GM12864 (cell line): ENCODE results near the gene GAS2.

Experiments
- DNase-seq: peaks from one replicate; pipeline ENCODE4 v3.0.0-alpha.2; 2011; ENCODE audit warnings: low read depth
- H3K4me3 ChIP-seq: 2 replicates; pipeline ENCODE4 v1.5.1; 2011; ENCODE audit warnings: mild to moderate bottlenecking, low read depth, low read length, control low read depth
- TF ChIP-seq, protein P1 (sequence below): IDR thresholded peaks from 2 replicates; pipeline ENCODE4 v1.5.1; 2011; ENCODE audit warnings: low read depth, mild to moderate bottlenecking, moderate library complexity, low read length, control low read depth, inconsistent platforms; ENCODE audit errors: missing control alignments

The GAS2 gene

DNA sequence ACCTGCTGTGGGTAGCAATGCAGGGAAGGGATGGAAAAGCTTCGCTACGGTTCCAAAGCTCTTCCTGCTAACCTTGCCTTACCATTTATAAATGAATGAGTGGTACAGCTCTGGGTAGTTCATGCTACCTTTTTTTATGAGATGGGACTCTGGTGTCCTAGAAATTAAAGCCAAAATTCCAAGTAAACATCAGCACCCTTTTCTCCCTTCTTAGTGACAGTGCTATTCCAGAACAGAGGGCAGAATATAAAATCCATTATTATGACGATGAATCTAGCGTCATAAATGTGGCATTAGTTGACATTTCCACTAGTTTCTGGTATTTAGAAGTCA is 163.6 kb downstream of the GAS2 start:
- no peak for DNase-seq
- H3K4me3 ChIP-seq = peak overlapping the region; percentile 47
- TF ChIP-seq, protein P1, sequence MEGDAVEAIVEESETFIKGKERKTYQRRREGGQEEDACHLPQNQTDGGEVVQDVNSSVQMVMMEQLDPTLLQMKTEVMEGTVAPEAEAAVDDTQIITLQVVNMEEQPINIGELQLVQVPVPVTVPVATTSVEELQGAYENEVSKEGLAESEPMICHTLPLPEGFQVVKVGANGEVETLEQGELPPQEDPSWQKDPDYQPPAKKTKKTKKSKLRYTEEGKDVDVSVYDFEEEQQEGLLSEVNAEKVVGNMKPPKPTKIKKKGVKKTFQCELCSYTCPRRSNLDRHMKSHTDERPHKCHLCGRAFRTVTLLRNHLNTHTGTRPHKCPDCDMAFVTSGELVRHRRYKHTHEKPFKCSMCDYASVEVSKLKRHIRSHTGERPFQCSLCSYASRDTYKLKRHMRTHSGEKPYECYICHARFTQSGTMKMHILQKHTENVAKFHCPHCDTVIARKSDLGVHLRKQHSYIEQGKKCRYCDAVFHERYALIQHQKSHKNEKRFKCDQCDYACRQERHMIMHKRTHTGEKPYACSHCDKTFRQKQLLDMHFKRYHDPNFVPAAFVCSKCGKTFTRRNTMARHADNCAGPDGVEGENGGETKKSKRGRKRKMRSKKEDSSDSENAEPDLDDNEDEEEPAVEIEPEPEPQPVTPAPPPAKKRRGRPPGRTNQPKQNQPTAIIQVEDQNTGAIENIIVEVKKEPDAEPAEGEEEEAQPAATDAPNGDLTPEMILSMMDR = no peak

DNA sequence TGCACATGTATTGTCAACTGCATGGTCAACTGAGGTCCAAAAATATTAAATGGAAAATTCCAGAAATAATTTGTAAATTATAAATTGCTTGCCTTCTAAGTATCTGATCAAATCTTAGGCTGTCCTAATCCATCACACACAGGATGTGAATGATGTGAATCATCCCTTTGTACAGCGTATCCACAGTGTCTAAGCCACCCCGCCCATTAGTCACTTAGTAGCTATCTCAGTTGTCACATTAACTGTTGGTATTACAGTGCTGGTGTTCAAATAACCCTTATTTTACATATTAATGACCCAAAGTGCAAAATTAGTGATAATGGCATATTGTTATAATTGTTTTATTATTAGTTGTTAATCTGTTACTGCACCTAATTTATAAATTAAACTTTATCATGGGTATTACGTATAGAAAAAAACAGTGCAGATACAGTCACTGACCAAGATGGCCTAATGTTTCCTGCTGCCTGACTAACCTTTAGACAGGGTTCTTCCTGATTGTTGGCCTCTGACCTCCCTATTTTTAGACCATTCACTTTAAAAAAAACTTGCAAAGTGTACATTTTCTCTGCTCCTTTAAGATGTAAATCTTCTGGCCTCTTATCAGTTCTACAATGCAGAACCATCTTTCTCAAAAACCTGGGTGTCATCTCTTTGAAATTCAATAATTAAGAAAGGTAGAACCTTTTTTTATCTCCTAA is 166.1 kb downstream of the GAS2 start:
- DNase-seq = no peak
- TF ChIP-seq, protein P1 = no peak

DNA sequence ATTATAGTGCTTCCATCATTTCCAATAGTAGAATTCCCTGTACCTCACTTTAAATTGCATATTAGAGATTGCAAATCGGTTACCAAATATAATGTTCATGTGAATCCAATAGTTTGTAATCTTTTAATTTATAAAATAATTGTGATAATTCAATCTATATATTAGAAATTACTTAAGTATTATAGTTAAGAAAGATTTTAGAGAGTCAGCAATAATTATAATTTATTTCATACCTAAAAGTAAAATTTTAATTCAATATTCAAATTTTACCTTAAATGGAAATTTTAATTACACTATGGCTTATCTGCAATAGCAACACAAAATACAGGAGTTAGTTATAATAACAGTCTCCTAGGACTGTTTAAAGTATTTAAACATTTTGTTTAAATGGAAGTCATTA is 180.3 kb downstream of the GAS2 start:
- no peak overlapping the region for H3K4me3 ChIP-seq
- TF ChIP-seq, protein P1 = no peak
- no peak for DNase-seq

More for the DNA sequence above, 166.1 kb downstream of the GAS2 start:
- no peak overlapping the region for H3K4me3 ChIP-seq

DNA sequence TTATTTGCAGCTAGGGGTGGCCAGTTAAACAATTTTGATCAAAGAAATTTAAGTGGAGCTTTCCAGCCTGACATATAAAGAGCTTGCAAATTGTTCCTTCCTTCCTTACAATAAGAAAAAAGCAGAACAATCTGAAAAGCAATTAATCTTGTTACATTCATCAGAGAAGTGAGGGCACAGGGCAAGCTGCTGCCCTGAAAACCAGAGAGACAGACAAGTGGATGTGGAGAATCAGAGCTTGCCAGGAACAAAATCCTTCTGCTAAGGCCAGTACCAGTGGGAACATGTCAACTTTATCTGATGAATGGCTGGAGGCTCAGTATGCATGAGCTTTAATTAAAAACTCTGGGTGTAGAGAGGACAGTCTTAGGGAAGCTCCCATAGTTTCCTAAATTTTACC is 185.1 kb downstream of the GAS2 start:
- no peak for DNase-seq
- TF ChIP-seq, protein P1 = no peak
- H3K4me3 ChIP-seq = no peak overlapping the region

DNA sequence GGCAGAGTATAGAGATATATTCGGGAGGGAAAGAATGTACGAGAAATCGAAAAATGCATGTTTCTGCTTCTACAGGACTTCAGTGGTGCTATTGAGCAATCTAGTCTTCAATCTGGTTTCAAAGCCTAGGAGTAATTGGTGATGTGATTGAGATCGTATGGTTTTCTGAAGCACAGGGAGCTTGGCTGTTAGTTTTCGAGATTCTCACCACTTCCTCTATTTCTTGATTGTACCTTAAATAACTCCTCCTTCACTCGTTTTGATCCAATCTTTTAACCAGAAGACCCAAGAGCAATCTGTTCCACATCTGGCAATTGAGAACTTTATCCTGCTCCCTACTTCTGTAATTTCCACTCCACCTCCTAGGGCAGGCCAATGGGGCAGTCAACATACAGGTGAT is 193.3 kb downstream of the GAS2 start:
- no peak for DNase-seq
- no peak overlapping the region for H3K4me3 ChIP-seq
- TF ChIP-seq, protein P1 = no peak

DNA sequence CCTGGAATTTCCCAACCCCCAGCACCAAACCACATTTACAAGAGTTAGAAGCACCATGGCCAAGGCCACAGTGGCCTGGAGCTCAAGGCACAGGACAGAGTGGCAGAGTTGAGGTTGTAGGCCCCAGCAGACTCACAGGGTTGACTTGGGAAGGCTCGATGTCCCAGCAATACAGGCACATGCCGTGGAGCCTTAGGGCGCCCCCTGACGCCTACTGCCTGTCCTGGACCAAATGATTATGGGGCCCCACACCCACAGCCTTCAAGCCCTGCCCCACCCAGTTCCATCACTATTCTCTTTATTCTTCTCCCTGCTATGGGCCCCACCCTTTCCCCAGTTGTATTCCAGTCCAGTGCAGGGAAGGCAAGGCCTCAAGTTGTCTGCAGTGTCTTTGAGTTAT is 193.8 kb downstream of the GAS2 start, which contains the start of gene CCDC179:
CCDC179 (minus strand) TSS at position 234 of the 400 bp plus-strand sequence; CDS start at position 181, 53 bp downstream.
- H3K4me3 ChIP-seq = no peak within 1 kb of the TSS
- DNase-seq = no peak
- TF ChIP-seq, protein P1 = no peak
